HepG2 (cell line): ENCODE results near the gene PLEKHO1.

Experiments
- CTCF ChIP-seq: sonication (generic); formaldehyde crosslinking; IDR thresholded peaks from 2 replicates; pipeline ENCODE4 v1.5.0; 2020; ENCODE audit warnings: mild to moderate bottlenecking, missing genetic modification reagents, moderate library complexity
- FOXK2 ChIP-seq: fragments of 450-650 bp; IDR thresholded peaks from 2 replicates; pipeline ENCODE4 v1.6.1; 2016
- MAFK ChIP-seq, 2 experiments: IDR thresholded peaks in 1 of 2; conservative IDR thresholded peaks in 1 of 2; 2 replicates each; pipeline ENCODE4 v1.6.1; 2011; ENCODE audit warnings: improper control_type of control experiment in 2 of 2, low read length in 2 of 2
- POLR2A ChIP-seq, 2 experiments: IDR thresholded peaks; 2 replicates each; pipeline ENCODE4 v1.6.1; 2011; ENCODE audit warnings: low read depth in 2 of 2, low read length in 2 of 2, mild to moderate bottlenecking in 1 of 2, moderate library complexity in 1 of 2; ENCODE audit not compliant: insufficient read depth in 1 of 2
- TAF1 ChIP-seq: sonication (generic); formaldehyde crosslinking; IDR thresholded peaks from 2 replicates; pipeline ENCODE4 v1.4.0; 2020; ENCODE audit warnings: missing genetic modification reagents
- USF2 ChIP-seq, 2 experiments: sonication (generic) in 1 of 2; formaldehyde crosslinking in 1 of 2; IDR thresholded peaks; 2 replicates each; pipeline versions ENCODE4 v1.5.1 to v1.6.1; 2011 to 2020; ENCODE audit warnings: borderline replicate concordance in 1 of 2, low read depth in 1 of 2, low read length in 1 of 2, mild to moderate bottlenecking in 1 of 2, missing genetic modification reagents in 1 of 2, moderate library complexity in 1 of 2
- ZNF354B ChIP-seq: sonication (generic); formaldehyde crosslinking; IDR thresholded peaks from 2 replicates; pipeline ENCODE4 v1.8.0; 2022; ENCODE audit warnings: mild to moderate bottlenecking, missing genetic modification reagents

GRCh38 chr1:150180474-150180873 is 30.8 kb downstream of the PLEKHO1 start:
- TF ChIP-seq TAF1 (CRISPR knock-in tag) (no peak), USF2 (IDR thresholded peaks at IDR 0.05; ENCODE audit: low read depth, low read length) (no peak), USF2 (CRISPR knock-in tag; IDR thresholded peaks at IDR 0.05; ENCODE audit: borderline replicate concordance) (no peak), CTCF (CRISPR knock-in tag) (no peak), POLR2A (IDR thresholded peaks at IDR 0.05; ENCODE audit: insufficient read depth in 1 of 2, low read depth in 2 of 2, low read length in 2 of 2) (no peak), MAFK (conservative IDR thresholded peaks at IDR 0.05 in 1 of 2, IDR thresholded peaks at IDR 0.05 in 1 of 2; ENCODE audit: low read length in 2 of 2) (no peak), ZNF354B (CRISPR knock-in tag) (no peak), FOXK2 (no peak)
